H9 (cell line): ENCODE data around the gene GNAI1. TPM values are rescaled to one million over a fixed set of nuclear protein-coding genes. Genes with fewer than 3 reads are reported as not detected.

Source experiments
- DNase-seq: peaks from one replicate; pipeline ENCODE4 v3.0.0-alpha.2; 2017
- H2AFZ ChIP-seq: one replicate; pipeline ENCODE4 v1.6.1; 2013; ENCODE audit warnings: mild to moderate bottlenecking, low read length, control low read depth, moderate library complexity
- H2AK5ac ChIP-seq: 2 replicates; pipeline ENCODE4 v1.6.1; 2013; ENCODE audit warnings: low read length, control low read depth, mixed read lengths; ENCODE audit not compliant: insufficient read length
- H2BK120ac ChIP-seq: one replicate; pipeline ENCODE4 v1.6.1; 2013; ENCODE audit warnings: low read depth, mild to moderate bottlenecking, low read length, control low read depth, inconsistent platforms; ENCODE audit not compliant: poor library complexity, severe bottlenecking
- H2BK12ac ChIP-seq: 2 replicates; pipeline ENCODE4 v1.6.1; 2013; ENCODE audit warnings: low read length, control low read depth, mixed read lengths, low read depth; ENCODE audit not compliant: insufficient read length
- H2BK15ac ChIP-seq: 2 replicates; pipeline ENCODE4 v1.6.1; 2013; ENCODE audit warnings: low read depth, low read length, control low read depth
- H2BK20ac ChIP-seq: one replicate; pipeline ENCODE4 v1.6.1; 2013; ENCODE audit warnings: low read depth, mild to moderate bottlenecking, low read length, control low read depth, inconsistent platforms; ENCODE audit not compliant: poor library complexity, severe bottlenecking
- H2BK5ac ChIP-seq: 2 replicates; pipeline ENCODE4 v1.6.1; 2013; ENCODE audit warnings: low read length, control low read depth, mixed read lengths; ENCODE audit not compliant: insufficient read length
- H3K14ac ChIP-seq: 2 replicates; pipeline ENCODE4 v1.6.1; 2013; ENCODE audit warnings: low read length, control low read depth; ENCODE audit not compliant: insufficient read depth
- H3K18ac ChIP-seq: 2 replicates; pipeline ENCODE4 v1.6.1; 2013; ENCODE audit warnings: low read depth, mild to moderate bottlenecking, mixed read lengths, low read length, control low read depth; ENCODE audit not compliant: insufficient read length
- H3K23ac ChIP-seq: 2 replicates; pipeline ENCODE4 v1.6.1; 2013; ENCODE audit warnings: low read length, control low read depth, mixed read lengths, low read depth; ENCODE audit not compliant: insufficient read length
- H3K23me2 ChIP-seq: 2 replicates; pipeline ENCODE4 v1.6.1; 2013; ENCODE audit warnings: low read depth, mild to moderate bottlenecking, mixed read lengths, low read length, control low read depth; ENCODE audit not compliant: insufficient read length, poor library complexity, severe bottlenecking
- H3K27ac ChIP-seq: 2 replicates; pipeline ENCODE4 v1.5.1; 2013; ENCODE audit warnings: low read length, control low read depth, mixed read lengths, low read depth; ENCODE audit not compliant: insufficient read length
- H3K27me3 ChIP-seq: 2 replicates; pipeline ENCODE4 v1.6.1; 2013; ENCODE audit warnings: low read length, control low read depth, inconsistent platforms; ENCODE audit not compliant: insufficient read depth
- H3K4ac ChIP-seq: 2 replicates; pipeline ENCODE4 v1.6.1; 2013; ENCODE audit warnings: low read depth, mild to moderate bottlenecking, control low read depth, inconsistent platforms, low read length, moderate library complexity
- H3K4me1 ChIP-seq: 2 replicates; pipeline ENCODE4 v1.6.1; 2013; ENCODE audit warnings: low read length, control low read depth, inconsistent platforms; ENCODE audit not compliant: insufficient read depth
- H3K4me2 ChIP-seq: 2 replicates; pipeline ENCODE4 v1.6.1; 2013; ENCODE audit warnings: low read length, control low read depth, mixed read lengths; ENCODE audit not compliant: insufficient read length, insufficient read depth
- H3K56ac ChIP-seq: 2 replicates; pipeline ENCODE4 v1.6.1; 2013; ENCODE audit warnings: low read depth, mild to moderate bottlenecking, mixed read lengths, low read length, control low read depth; ENCODE audit not compliant: insufficient read length
- H3K79me1 ChIP-seq: 2 replicates; pipeline ENCODE4 v1.6.1; 2013; ENCODE audit warnings: low read depth, mild to moderate bottlenecking, moderate library complexity, low read length, control low read depth, inconsistent platforms; ENCODE audit not compliant: insufficient read depth, poor library complexity, severe bottlenecking
- H3K79me2 ChIP-seq: 2 replicates; pipeline ENCODE4 v1.6.1; 2013; ENCODE audit warnings: low read length, control low read depth, inconsistent platforms; ENCODE audit not compliant: insufficient read depth
- H3K9ac ChIP-seq: 2 replicates; pipeline ENCODE4 v1.6.1; 2013; ENCODE audit warnings: low read length, control low read depth, mixed read lengths; ENCODE audit not compliant: insufficient read length; ENCODE audit errors: extremely low read depth
- H3K9me3 ChIP-seq: one replicate; pipeline ENCODE4 v1.6.1; 2013; ENCODE audit warnings: low read depth, low read length, inconsistent platforms; ENCODE audit not compliant: control insufficient read depth
- H3T11ph ChIP-seq: one replicate; pipeline ENCODE4 v1.6.1; 2013; ENCODE audit warnings: mild to moderate bottlenecking, low read length, control low read depth, inconsistent platforms
- H4K20me1 ChIP-seq: one replicate; pipeline ENCODE4 v1.6.1; 2013; ENCODE audit not compliant: control insufficient read depth, insufficient read length, insufficient read depth
- H4K5ac ChIP-seq: 2 replicates; pipeline ENCODE4 v1.6.1; 2013; ENCODE audit warnings: low read depth, mild to moderate bottlenecking, mixed read lengths, low read length, control low read depth; ENCODE audit not compliant: insufficient read length
- H4K8ac ChIP-seq: replicated peaks from 2 replicates; pipeline ENCODE4 v1.6.1; 2013; ENCODE audit warnings: low read length, control low read depth, mixed read lengths, low read depth; ENCODE audit not compliant: insufficient read length
- H4K91ac ChIP-seq: 2 replicates; pipeline ENCODE4 v1.6.1; 2013; ENCODE audit warnings: low read depth, mild to moderate bottlenecking, moderate library complexity, mixed read lengths, low read length, control low read depth; ENCODE audit not compliant: insufficient read length
- H3K27ac Mint-ChIP-seq, 3 experiments: 2 replicates in 2 of 3; 3 replicates in 1 of 3; pipeline ENCODE4 v1.8.0; 2020 to 2021; ENCODE audit warnings: mixed read lengths in 3 of 3, mild to moderate bottlenecking in 1 of 3, moderate library complexity in 1 of 3
- H3K27me3 Mint-ChIP-seq: 2 replicates; pipeline ENCODE4 v1.8.0; 2021; ENCODE audit warnings: low read depth, mild to moderate bottlenecking, moderate library complexity, mixed read lengths
- H3K36me3 Mint-ChIP-seq, 3 experiments: 2 replicates in 2 of 3; 3 replicates in 1 of 3; pipeline ENCODE4 v1.8.0; 2020 to 2021; ENCODE audit warnings: low read depth in 3 of 3, mixed read lengths in 3 of 3; ENCODE audit not compliant: insufficient read depth in 1 of 3
- H3K4me1 Mint-ChIP-seq, 2 experiments: 2 replicates each; pipeline ENCODE4 v1.8.0; 2020; ENCODE audit warnings: mixed read lengths in 2 of 2
- H3K4me3 Mint-ChIP-seq, 2 experiments: 2 replicates in 1 of 2; 3 replicates in 1 of 2; pipeline ENCODE4 v1.8.0; 2020 to 2021; ENCODE audit warnings: mild to moderate bottlenecking in 2 of 2, mixed read lengths in 2 of 2, moderate library complexity in 1 of 2
- H3K9me3 Mint-ChIP-seq, 2 experiments: 2 replicates in 1 of 2; 3 replicates in 1 of 2; pipeline ENCODE4 v1.8.0; 2020; ENCODE audit warnings: mild to moderate bottlenecking in 2 of 2, mixed read lengths in 2 of 2, moderate library complexity in 1 of 2
- CTCF ChIP-seq: fragments of 200-600 bp; sonication (generic); conservative IDR thresholded peaks from 3 replicates; pipeline ENCODE4 v1.8.0; 2021; ENCODE audit warnings: antibody characterized with exemption, mild to moderate bottlenecking
- WGBS: extraction: QIAGEN DNeasy Blood & Tissue Kit; methylation state at CpG from one replicate; pipeline ENCODE4 v1.1.7; 2013; ENCODE audit warnings: missing lambda C conversion rate, low lambda C conversion rate, mixed read lengths; ENCODE audit not compliant: insufficient read length; ENCODE audit errors: extremely low coverage; 5-methylcytosine and 5-hydroxymethylcytosine counted together
- total RNA-seq: library from RNA; stranded (reverse); gene quantifications from 2 replicates; pipeline ENCODE4 v1.2.1, GENCODE V29; 2021

GNAI1 gene
- total RNA-seq, 1 experiment from 2014 or later: 14.1 TPM

GRCh38 chr7:80257756-80258155, 123.1 kb downstream of the GNAI1 start:
- no peak overlapping the region for H3K4me2 ChIP-seq
- WGBS: no CpG with 5 or more reads among the region's 3 CpGs
- H2BK15ac ChIP-seq: no peak overlapping the region
- H3K4ac ChIP-seq: no peak overlapping the region
- H3K23me2 ChIP-seq: no peaks in the 10 kb centered on the region
- H2BK120ac ChIP-seq: no peak overlapping the region
- Mint-ChIP-seq H3K27me3 (no peaks in the 10 kb centered on the region), H3K27ac (no peak overlapping the region), H3K4me3 (no peak overlapping the region), H3K9me3 (no peaks in the 10 kb centered on the region), H3K36me3 (no peaks in the 10 kb centered on the region), H3K4me1 (no peaks in the 10 kb centered on the region)
- H3K27ac ChIP-seq: no peak overlapping the region
- H3K27me3 ChIP-seq: no peaks in the 10 kb centered on the region
- no peak overlapping the region for H3K14ac ChIP-seq
- no peak overlapping the region for H4K8ac ChIP-seq
- H3K9ac ChIP-seq: no peak overlapping the region
- no peak overlapping the region for H3K18ac ChIP-seq
- H3K23ac ChIP-seq: no peak overlapping the region
- no peak overlapping the region for H2AFZ ChIP-seq
- no peaks in the 10 kb centered on the region for H3K9me3 ChIP-seq
- no peaks in the 10 kb centered on the region for H3K4me1 ChIP-seq
- no peak overlapping the region for H4K91ac ChIP-seq
- H3K56ac ChIP-seq: no peak overlapping the region
- no peak overlapping the region for H2AK5ac ChIP-seq
- no peak overlapping the region for H2BK5ac ChIP-seq
- H2BK12ac ChIP-seq: no peak overlapping the region
- no peaks in the 10 kb centered on the region for H4K20me1 ChIP-seq
- H3K79me2 ChIP-seq: no peaks in the 10 kb centered on the region
- H3K79me1 ChIP-seq: no peaks in the 10 kb centered on the region
- no peak for TF ChIP-seq CTCF
- H4K5ac ChIP-seq: no peak overlapping the region
- H3T11ph ChIP-seq: no peak overlapping the region
- H2BK20ac ChIP-seq: no peak overlapping the region
- DNase-seq: no peak
